HepG2 (cell line): ENCODE results near the gene ARHGAP26. TPM values are rescaled to one million over a fixed set of nuclear protein-coding genes. Genes with fewer than 3 reads are reported as not detected.

ENCODE experiments used
- ATAC-seq: fragments of 200-7000 bp; cut with Tn5 transposase; 3 replicates; pipeline ENCODE4 v1.9.1; 2020; ENCODE audit warnings: mild to moderate bottlenecking, moderate library complexity
- BruUV-seq: library from RNA; stranded (reverse); fragments of 400-500 nt; replicated peaks from 2 replicates; lab custom pipeline; 2021; lab: Mats Ljungman, UMichigan
- CTCF ChIA-PET: fragments of 300-600 bp; formaldehyde crosslinking; extraction: SDS; loops from one replicate; lab custom pipeline; 2021; ENCODE audit warnings: low total read pairs, inconsistent platforms, low intra/inter-chr PET ratio; lab: Yijun Ruan, JAX
- POLR2A ChIA-PET: fragments of 350-600 bp; sonication (Branson Sonifier 250); formaldehyde crosslinking; loops from one replicate; lab custom pipeline; 2020; ENCODE audit warnings: antibody characterized with exemption, inconsistent platforms; lab: Yijun Ruan, JAX
- DNase-seq: peaks from one replicate; pipeline ENCODE4 v3.0.0-alpha.2; 2015; ENCODE audit warnings: low spot score
- FAIRE-seq: peaks from 3 replicates; lab custom pipeline; 2011; peaks lifted over from hg19 to GRCh38; lab: Jason Lieb, UNC
- H2AFZ ChIP-seq: one replicate; pipeline ENCODE4 v1.6.1; 2011; ENCODE audit warnings: low read length, inconsistent platforms
- H3K27ac ChIP-seq: fragments of 300-600 bp; 3 replicates; pipeline ENCODE4 v1.8.0; 2011; ENCODE audit warnings: mixed run types, mild to moderate bottlenecking, mixed read lengths, low read length, inconsistent platforms; ENCODE audit not compliant: insufficient read depth; ENCODE audit errors: extremely low read length
- H3K27me3 ChIP-seq, 2 experiments: fragments of 200-600 bp in 1 of 2; 2 replicates in 1 of 2; 3 replicates in 1 of 2; pipeline versions ENCODE4 v1.6.0 to v1.8.0; 2011; ENCODE audit warnings: low read length in 2 of 2, mild to moderate bottlenecking in 2 of 2, moderate library complexity in 2 of 2, inconsistent platforms in 1 of 2; ENCODE audit not compliant: insufficient read depth in 2 of 2, control insufficient read depth in 1 of 2
- H3K36me3 ChIP-seq, 2 experiments: fragments of 200-600 bp in 1 of 2; replicated peaks in 1 of 2; 2 replicates in 1 of 2; 3 replicates in 1 of 2; pipeline versions ENCODE4 v1.5.1 to v1.8.0; 2011; ENCODE audit warnings: low read length in 2 of 2, inconsistent platforms in 1 of 2; ENCODE audit not compliant: insufficient read depth in 2 of 2, control insufficient read depth in 1 of 2
- H3K4me1 ChIP-seq: 2 replicates; pipeline ENCODE4 v1.5.1; 2012; ENCODE audit warnings: low read length, inconsistent platforms; ENCODE audit not compliant: insufficient read depth
- H3K4me2 ChIP-seq: 2 replicates; pipeline ENCODE4 v1.6.0; 2011; ENCODE audit warnings: low read depth, low read length, inconsistent platforms
- H3K4me3 ChIP-seq, 3 experiments: fragments of 200-600 bp in 1 of 3; sonication (generic), shearing (Covaris generic) in 1 of 3; replicated peaks in 1 of 3; 2 replicates each; pipeline ENCODE4 v1.5.1; 2011 to 2016; ENCODE audit warnings: low read length in 3 of 3, inconsistent platforms in 2 of 3, low read depth in 2 of 3, mild to moderate bottlenecking in 2 of 3, control low read depth in 1 of 3, mixed read lengths in 1 of 3; ENCODE audit not compliant: insufficient read depth in 1 of 3
- H3K79me2 ChIP-seq: one replicate; pipeline ENCODE4 v1.6.1; 2011; ENCODE audit warnings: low read length, inconsistent platforms; ENCODE audit not compliant: insufficient read depth
- H3K9ac ChIP-seq: 2 replicates; pipeline ENCODE4 v1.6.0; 2011; ENCODE audit warnings: mild to moderate bottlenecking, low read depth, low read length, inconsistent platforms; ENCODE audit not compliant: insufficient read depth
- H3K9me3 ChIP-seq: 2 replicates; pipeline ENCODE4 v1.5.1; 2012; ENCODE audit warnings: mild to moderate bottlenecking, low read length
- H4K20me1 ChIP-seq: 2 replicates; pipeline ENCODE4 v1.6.0; 2011; ENCODE audit warnings: inconsistent platforms, mild to moderate bottlenecking, low read length, moderate library complexity; ENCODE audit not compliant: insufficient read depth
- SIX1 ChIP-seq: sonication (generic); formaldehyde crosslinking; IDR thresholded peaks from 2 replicates; pipeline ENCODE4 v1.4.0; 2020; ENCODE audit warnings: missing genetic modification reagents, borderline replicate concordance
- ZFP36L1 ChIP-seq: sonication (generic); formaldehyde crosslinking; IDR thresholded peaks from 2 replicates; pipeline ENCODE4 v1.8.0; 2022; ENCODE audit warnings: mild to moderate bottlenecking, missing genetic modification reagents, moderate library complexity
- ZNF354B ChIP-seq: sonication (generic); formaldehyde crosslinking; IDR thresholded peaks from 2 replicates; pipeline ENCODE4 v1.8.0; 2022; ENCODE audit warnings: mild to moderate bottlenecking, missing genetic modification reagents
- ZNF543 ChIP-seq: sonication (generic); formaldehyde crosslinking; IDR thresholded peaks from 2 replicates; pipeline ENCODE4 v1.4.0; 2020; ENCODE audit warnings: mild to moderate bottlenecking, missing genetic modification reagents
- ZNF629 ChIP-seq: sonication (generic); formaldehyde crosslinking; conservative IDR thresholded peaks from 2 replicates; pipeline ENCODE4 v1.5.0; 2020; ENCODE audit warnings: missing genetic modification reagents
- ZNF713 ChIP-seq: sonication (generic); formaldehyde crosslinking; IDR thresholded peaks from 2 replicates; pipeline ENCODE4 v1.4.0; 2020; ENCODE audit warnings: mild to moderate bottlenecking, missing genetic modification reagents
- ZNF790 ChIP-seq: sonication (generic); formaldehyde crosslinking; IDR thresholded peaks from 2 replicates; pipeline ENCODE4 v1.8.0; 2022; ENCODE audit warnings: missing genetic modification reagents, mild to moderate bottlenecking, borderline replicate concordance
- ZNF850 ChIP-seq: sonication (generic); formaldehyde crosslinking; conservative IDR thresholded peaks from 2 replicates; pipeline ENCODE4 v1.9.0; 2021; ENCODE audit warnings: mild to moderate bottlenecking, missing genetic modification reagents
- WGBS: methylation state at CpG from one replicate; pipeline ENCODE4 v1.1.6; 2017; ENCODE audit warnings: low lambda C conversion rate; 5-methylcytosine and 5-hydroxymethylcytosine counted together
- in situ Hi-C: cut with HindIII; loops from 2 replicates; pipeline ENCODE4 v1.10.0; 2017; ENCODE audit warnings: low pct_unique_long_range_greater_than_20kb; ENCODE audit not compliant: extremely low pct_ligation_motif_present
- intact Hi-C: fragments of 100-400 bp; cut with micrococcal nuclease; formaldehyde crosslinking; loops from one replicate; pipeline ENCODE4 v1.10.0; 2022; ENCODE audit not compliant: unreplicated experiment
- polyA plus RNA-seq, 8 experiments: library from polyadenylated mRNA; depleted of rRNA in 3 of 8; stranded (reverse) in 7 of 8; unstranded in 1 of 8; fragments of >200 nt; fragmentation: Illumina TruSeq in 4 of 8; extraction: Trizol in 4 of 8; gene quantifications; 2 replicates each; pipeline versions ENCODE4 v1.2.1 to v1.2.3, GENCODE V29; 2011 to 2016; ENCODE audit warnings: low read depth in 4 of 8, missing spikeins in 1 of 8, mixed read lengths in 1 of 8; ENCODE audit not compliant: insufficient read depth in 1 of 8
- total RNA-seq, 5 experiments: library from RNA; depleted of rRNA; stranded (reverse); fragments of >200 nt; fragmentation: Illumina TruSeq; extraction: Trizol; gene quantifications; 2 replicates each; pipeline ENCODE4 v1.2.3, GENCODE V29; 2016; ENCODE audit warnings: low read depth in 1 of 5
- TF ChIP-seq, protein P1 (sequence below): sonication (generic); formaldehyde crosslinking; IDR thresholded peaks from 2 replicates; pipeline ENCODE4 v1.8.0; 2022; ENCODE audit warnings: missing genetic modification reagents, mild to moderate bottlenecking, moderate library complexity, borderline replicate concordance
- TF ChIP-seq, protein P2 (sequence below): sonication (generic); formaldehyde crosslinking; IDR thresholded peaks from 2 replicates; pipeline ENCODE4 v1.5.1; 2020; ENCODE audit warnings: missing genetic modification reagents, mild to moderate bottlenecking, borderline replicate concordance
- TF ChIP-seq, protein P3 (sequence below): sonication (generic); formaldehyde crosslinking; IDR thresholded peaks from 2 replicates; pipeline ENCODE4 v1.8.1; 2022; ENCODE audit warnings: mild to moderate bottlenecking, missing genetic modification reagents
- TF ChIP-seq, protein P4 (sequence below): IDR thresholded peaks from 2 replicates; pipeline ENCODE4 v1.6.1; 2016; ENCODE audit warnings: missing biosample characterization, missing genetic modification reagents, low read depth

ARHGAP26 gene
- total and polyA plus RNA-seq, 2 of the 13 experiments (the other 11 are each of a cell fraction or from before 2014, with no cell fraction given) = 9.6 to 18.2 TPM

DNA sequence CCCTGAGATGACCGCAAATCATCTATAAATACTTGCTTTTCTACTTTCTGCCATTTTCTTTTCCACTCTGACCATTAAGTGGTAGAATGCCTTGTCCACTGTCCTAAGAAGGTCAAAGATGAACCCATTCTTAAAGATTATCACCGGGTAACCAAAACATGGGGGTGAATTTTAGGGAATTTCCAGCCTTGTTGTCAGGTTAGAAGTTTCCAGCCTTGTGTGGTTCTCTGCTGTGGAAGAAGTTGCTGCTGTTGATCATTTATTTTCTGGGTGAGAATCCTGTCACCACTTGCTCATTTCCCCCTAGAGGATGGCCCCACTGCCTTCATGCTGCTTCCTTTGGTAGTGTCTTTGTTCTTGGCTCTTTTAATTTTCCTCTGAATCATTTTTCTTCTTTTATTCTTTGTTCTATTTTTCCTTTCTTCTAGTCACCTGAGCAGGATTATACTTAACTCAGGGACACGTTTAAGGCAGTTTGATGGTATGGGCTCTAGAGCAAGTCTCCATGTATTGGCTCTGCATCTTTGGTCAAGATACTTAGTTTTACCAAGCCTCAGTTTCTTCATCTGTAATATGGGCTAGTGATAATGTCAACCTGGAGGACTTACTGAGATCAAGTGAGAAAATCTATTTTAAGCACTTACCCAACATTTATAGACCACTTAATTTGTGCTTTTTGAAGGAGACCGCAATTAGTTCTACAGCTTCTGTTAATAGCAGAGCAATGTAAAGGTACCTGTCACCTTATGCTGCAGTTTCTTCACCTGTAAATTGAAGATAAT lies 266.2 kb downstream of the ARHGAP26 start:
- Histone ChIP-seq H3K4me1 (no peaks in the 10 kb centered on the region), H4K20me1 (no peaks in the 10 kb centered on the region), H3K79me2 (no peaks in the 10 kb centered on the region), H2AFZ (no peak overlapping the region), H3K27ac (no peak overlapping the region), H3K4me3 (no peak overlapping the region), H3K4me2 (no peak overlapping the region), H3K9ac (no peak overlapping the region), H3K27me3 (no peaks in the 10 kb centered on the region; a peak in 1 of 5 replicates), H3K36me3 (peaks cover 2 to 4% of the 10 kb centered on the region in 2 experiments; a peak in 4 of 5 replicates), H3K9me3 (no peaks in the 10 kb centered on the region)
- intact Hi-C loops (no loop called here), in situ Hi-C loops (no loop called here)
- no peak for ATAC-seq
- BruUV-seq = no TSS peak
- ChIA-PET CTCF (no interaction called here), POLR2A (no interaction called here)
- no peak for DNase-seq
- 98% methylated on average over 4 of the region's 4 CpGs for WGBS
- TF ChIP-seq ZNF629 (CRISPR knock-in tag) (peak; percentile 69), ZNF713 (no peak)
- no peak for FAIRE-seq

DNA sequence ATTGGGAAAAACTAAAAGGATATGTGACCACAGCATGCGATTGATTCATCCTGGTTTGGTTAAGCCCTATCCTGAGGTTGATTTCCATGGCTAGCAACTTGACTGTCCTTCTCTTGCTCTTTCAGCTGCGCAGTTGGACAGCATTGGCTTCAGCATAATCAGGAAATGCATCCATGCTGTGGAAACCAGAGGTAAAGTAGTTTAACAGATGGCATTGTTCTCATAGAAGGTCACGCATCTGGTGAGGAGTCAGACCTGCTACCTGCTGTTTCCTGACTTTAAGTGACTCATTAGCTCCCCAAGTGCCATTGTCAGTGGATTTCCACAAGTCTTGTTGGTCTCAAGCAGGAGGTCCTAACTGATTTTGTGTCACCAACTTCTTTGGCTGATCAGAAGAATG lies 266.9 kb downstream of the ARHGAP26 start:
- no peaks in the 10 kb centered on the region; a peak in 1 of 5 replicates for H3K27me3 ChIP-seq
- H3K79me2 ChIP-seq = no peaks in the 10 kb centered on the region
- no peaks in the 10 kb centered on the region for H4K20me1 ChIP-seq
- H3K9ac ChIP-seq = no peak overlapping the region
- intact Hi-C loops = no loop called here
- 100% methylated on average over 3 of the region's 3 CpGs for WGBS
- H3K27ac ChIP-seq = no peak overlapping the region
- no TSS peak for BruUV-seq
- DNase-seq (no peak), FAIRE-seq (no peak), ATAC-seq (no peak)
- H3K36me3 ChIP-seq = peaks cover 2 to 11% of the 10 kb centered on the region in 2 experiments; a peak in 4 of 5 replicates
- in situ Hi-C loops = no loop called here
- H3K4me3 ChIP-seq = no peak overlapping the region
- H3K4me1 ChIP-seq = no peaks in the 10 kb centered on the region
- CTCF ChIA-PET = no interaction called here
- no peak overlapping the region for H2AFZ ChIP-seq
- H3K4me2 ChIP-seq = no peak overlapping the region
- POLR2A ChIA-PET = no interaction called here
- H3K9me3 ChIP-seq = no peaks in the 10 kb centered on the region
- no peak for TF ChIP-seq ZFP36L1 (CRISPR knock-in tag)
- TF ChIP-seq, protein P1, sequence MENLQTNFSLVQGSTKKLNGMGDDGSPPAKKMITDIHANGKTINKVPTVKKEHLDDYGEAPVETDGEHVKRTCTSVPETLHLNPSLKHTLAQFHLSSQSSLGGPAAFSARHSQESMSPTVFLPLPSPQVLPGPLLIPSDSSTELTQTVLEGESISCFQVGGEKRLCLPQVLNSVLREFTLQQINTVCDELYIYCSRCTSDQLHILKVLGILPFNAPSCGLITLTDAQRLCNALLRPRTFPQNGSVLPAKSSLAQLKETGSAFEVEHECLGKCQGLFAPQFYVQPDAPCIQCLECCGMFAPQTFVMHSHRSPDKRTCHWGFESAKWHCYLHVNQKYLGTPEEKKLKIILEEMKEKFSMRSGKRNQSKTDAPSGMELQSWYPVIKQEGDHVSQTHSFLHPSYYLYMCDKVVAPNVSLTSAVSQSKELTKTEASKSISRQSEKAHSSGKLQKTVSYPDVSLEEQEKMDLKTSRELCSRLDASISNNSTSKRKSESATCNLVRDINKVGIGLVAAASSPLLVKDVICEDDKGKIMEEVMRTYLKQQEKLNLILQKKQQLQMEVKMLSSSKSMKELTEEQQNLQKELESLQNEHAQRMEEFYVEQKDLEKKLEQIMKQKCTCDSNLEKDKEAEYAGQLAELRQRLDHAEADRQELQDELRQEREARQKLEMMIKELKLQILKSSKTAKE (CRISPR knock-in tag) = no peak
- TF ChIP-seq, protein P2, sequence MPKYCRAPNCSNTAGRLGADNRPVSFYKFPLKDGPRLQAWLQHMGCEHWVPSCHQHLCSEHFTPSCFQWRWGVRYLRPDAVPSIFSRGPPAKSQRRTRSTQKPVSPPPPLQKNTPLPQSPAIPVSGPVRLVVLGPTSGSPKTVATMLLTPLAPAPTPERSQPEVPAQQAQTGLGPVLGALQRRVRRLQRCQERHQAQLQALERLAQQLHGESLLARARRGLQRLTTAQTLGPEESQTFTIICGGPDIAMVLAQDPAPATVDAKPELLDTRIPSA (CRISPR knock-in tag) = no peak
- TF ChIP-seq, protein P3, sequence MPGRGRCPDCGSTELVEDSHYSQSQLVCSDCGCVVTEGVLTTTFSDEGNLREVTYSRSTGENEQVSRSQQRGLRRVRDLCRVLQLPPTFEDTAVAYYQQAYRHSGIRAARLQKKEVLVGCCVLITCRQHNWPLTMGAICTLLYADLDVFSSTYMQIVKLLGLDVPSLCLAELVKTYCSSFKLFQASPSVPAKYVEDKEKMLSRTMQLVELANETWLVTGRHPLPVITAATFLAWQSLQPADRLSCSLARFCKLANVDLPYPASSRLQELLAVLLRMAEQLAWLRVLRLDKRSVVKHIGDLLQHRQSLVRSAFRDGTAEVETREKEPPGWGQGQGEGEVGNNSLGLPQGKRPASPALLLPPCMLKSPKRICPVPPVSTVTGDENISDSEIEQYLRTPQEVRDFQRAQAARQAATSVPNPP (CRISPR knock-in tag) = no peak
- no peak for TF ChIP-seq ZNF850 (CRISPR knock-in tag)
- TF ChIP-seq, protein P4, sequence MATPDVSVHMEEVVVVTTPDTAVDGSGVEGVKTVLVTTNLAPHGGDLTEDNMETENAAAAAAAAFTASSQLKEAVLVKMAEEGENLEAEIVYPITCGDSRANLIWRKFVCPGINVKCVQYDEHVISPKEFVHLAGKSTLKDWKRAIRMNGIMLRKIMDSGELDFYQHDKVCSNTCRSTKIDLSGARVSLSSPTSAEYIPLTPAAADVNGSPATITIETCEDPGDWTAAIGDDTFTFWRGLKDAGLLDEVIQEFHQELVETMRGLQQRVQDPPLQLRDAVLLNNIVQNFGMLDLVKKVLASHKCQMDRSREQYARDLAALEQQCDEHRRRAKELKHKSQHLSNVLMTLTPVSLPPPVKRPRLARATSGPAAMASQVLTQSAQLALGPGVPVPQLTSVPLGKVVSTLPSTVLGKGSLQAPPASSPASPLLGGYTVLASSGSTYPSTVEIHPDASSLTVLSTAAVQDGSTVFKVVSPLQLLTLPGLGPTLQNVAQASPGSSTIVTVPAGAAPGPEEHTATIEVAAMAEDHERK (CRISPR knock-in tag) = no peak
- TF ChIP-seq ZNF790 (CRISPR knock-in tag) = no peak
- TF ChIP-seq ZNF543 = no peak
- no peak for TF ChIP-seq ZNF354B
- TF ChIP-seq SIX1 (CRISPR knock-in tag) = no peak
